Thyroid gland (tissue), 4 donors: Measurements from ENCODE around the gene MDM2. TPM values are rescaled to one million over a fixed set of nuclear protein-coding genes. Genes with fewer than 3 reads are reported as not detected.
"Not testable (repeated sequence)": the region's sequence is repeated elsewhere in the genome, so short reads cannot be mapped to it uniquely, and the experiment has no call there.

Experiments used
- DNase-seq, 2 donors: peaks; one replicate each; pipeline ENCODE4 v3.0.0-alpha.2; 2019
- H3K27ac ChIP-seq, 3 donors: fragments of 200-600 bp; sonication (generic); 1 replicate in 2 of 3; 2 replicates in 1 of 3; pipeline ENCODE4 v1.5.1; 2016 to 2019; ENCODE audit warnings: mild to moderate bottlenecking in 1 of 3, moderate library complexity in 1 of 3
- H3K27me3 ChIP-seq: fragments of 200-600 bp; sonication (generic); one replicate; pipeline ENCODE4 v1.5.1; 2019
- H3K36me3 ChIP-seq, 2 donors: fragments of 200-600 bp; sonication (generic); one replicate each; pipeline ENCODE4 v1.5.1; 2016 to 2019
- H3K4me1 ChIP-seq, 2 donors: fragments of 200-600 bp; sonication (generic); one replicate each; pipeline ENCODE4 v1.5.1; 2017 to 2019
- H3K4me3 ChIP-seq, 3 donors: fragments of 200-600 bp; sonication (generic); replicated peaks in 1 of 3; 1 replicate in 2 of 3; 2 replicates in 1 of 3; pipeline ENCODE4 v1.5.1; 2016; ENCODE audit warnings: mild to moderate bottlenecking in 1 of 3
- H3K9me3 ChIP-seq: fragments of 200-600 bp; sonication (generic); one replicate; pipeline ENCODE4 v1.5.1; 2017
- POLR2A ChIP-seq, 2 donors: fragments of 450-650 bp; IDR thresholded peaks; one replicate each; pipeline ENCODE4 v1.6.1; 2017; ENCODE audit warnings: antibody characterized with exemption in 2 of 2, mild to moderate bottlenecking in 2 of 2, moderate library complexity in 1 of 2
- WGBS, 2 donors: methylation state at CpG; one replicate each; pipeline ENCODE4 v1.1.5; 2017; 5-methylcytosine and 5-hydroxymethylcytosine counted together
- intact Hi-C: fragments of 100-400 bp; cut with DNase I; formaldehyde crosslinking; loops from one replicate; pipeline ENCODE4 v1.15.1; 2023
- total RNA-seq, 4 donors: library from RNA; depleted of rRNA; stranded (reverse); fragments of >200 nt; gene quantifications; one replicate each; pipeline ENCODE4 v1.2.3, GENCODE V29; 2016
- TF ChIP-seq, protein P1 (sequence below), 6 experiments: fragments of 200-600 bp in 3 of 6; fragments of 450-650 bp in 3 of 6; sonication (generic) in 3 of 6; IDR thresholded peaks; one replicate each; pipeline ENCODE4 v1.5.1; 2016 to 2019; ENCODE audit warnings: antibody characterized with exemption in 6 of 6, mild to moderate bottlenecking in 2 of 6, inconsistent platforms in 1 of 6, moderate library complexity in 1 of 6

The MDM2 gene
- total RNA-seq, 4 donors from 2014 or later = 56.7 to 124 (median 91.6) TPM

DNA sequence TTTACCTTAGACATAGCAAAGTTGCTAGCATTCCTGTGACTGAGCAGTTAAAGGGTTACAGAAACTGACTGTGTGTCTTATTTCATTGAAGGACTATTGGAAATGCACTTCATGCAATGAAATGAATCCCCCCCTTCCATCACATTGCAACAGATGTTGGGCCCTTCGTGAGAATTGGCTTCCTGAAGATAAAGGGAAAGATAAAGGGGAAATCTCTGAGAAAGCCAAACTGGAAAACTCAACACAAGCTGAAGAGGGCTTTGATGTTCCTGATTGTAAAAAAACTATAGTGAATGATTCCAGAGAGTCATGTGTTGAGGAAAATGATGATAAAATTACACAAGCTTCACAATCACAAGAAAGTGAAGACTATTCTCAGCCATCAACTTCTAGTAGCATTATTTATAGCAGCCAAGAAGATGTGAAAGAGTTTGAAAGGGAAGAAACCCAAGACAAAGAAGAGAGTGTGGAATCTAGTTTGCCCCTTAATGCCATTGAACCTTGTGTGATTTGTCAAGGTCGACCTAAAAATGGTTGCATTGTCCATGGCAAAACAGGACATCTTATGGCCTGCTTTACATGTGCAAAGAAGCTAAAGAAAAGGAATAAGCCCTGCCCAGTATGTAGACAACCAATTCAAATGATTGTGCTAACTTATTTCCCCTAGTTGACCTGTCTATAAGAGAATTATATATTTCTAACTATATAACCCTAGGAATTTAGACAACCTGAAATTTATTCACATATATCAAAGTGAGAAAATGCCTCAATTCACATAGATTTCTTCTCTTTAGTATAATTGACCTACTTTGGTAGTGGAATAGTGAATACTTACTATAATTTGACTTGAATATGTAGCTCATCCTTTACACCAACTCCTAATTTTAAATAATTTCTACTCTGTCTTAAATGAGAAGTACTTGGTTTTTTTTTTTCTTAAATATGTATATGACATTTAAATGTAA, 31.5 kb downstream of the MDM2 start:
- no peak overlapping the region for H3K27ac ChIP-seq
- no peaks in the 10 kb centered on the region for H3K9me3 ChIP-seq
- TF ChIP-seq POLR2A (IDR thresholded peaks at IDR 0.05) = no peak
- TF ChIP-seq, protein P1, sequence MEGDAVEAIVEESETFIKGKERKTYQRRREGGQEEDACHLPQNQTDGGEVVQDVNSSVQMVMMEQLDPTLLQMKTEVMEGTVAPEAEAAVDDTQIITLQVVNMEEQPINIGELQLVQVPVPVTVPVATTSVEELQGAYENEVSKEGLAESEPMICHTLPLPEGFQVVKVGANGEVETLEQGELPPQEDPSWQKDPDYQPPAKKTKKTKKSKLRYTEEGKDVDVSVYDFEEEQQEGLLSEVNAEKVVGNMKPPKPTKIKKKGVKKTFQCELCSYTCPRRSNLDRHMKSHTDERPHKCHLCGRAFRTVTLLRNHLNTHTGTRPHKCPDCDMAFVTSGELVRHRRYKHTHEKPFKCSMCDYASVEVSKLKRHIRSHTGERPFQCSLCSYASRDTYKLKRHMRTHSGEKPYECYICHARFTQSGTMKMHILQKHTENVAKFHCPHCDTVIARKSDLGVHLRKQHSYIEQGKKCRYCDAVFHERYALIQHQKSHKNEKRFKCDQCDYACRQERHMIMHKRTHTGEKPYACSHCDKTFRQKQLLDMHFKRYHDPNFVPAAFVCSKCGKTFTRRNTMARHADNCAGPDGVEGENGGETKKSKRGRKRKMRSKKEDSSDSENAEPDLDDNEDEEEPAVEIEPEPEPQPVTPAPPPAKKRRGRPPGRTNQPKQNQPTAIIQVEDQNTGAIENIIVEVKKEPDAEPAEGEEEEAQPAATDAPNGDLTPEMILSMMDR (IDR thresholded peaks at IDR 0.05) = no peak
- 75 to 78% methylated on average over 2 of the region's 2 CpGs for WGBS, 2 donors
- H3K4me3 ChIP-seq = no peak overlapping the region
- DNase-seq = no peak
- peaks cover 26 to 47% of the 10 kb centered on the region in 2 donors for H3K36me3 ChIP-seq
- peaks cover 0 to 16% of the 10 kb centered on the region in 2 donors for H3K4me1 ChIP-seq
- no peaks in the 10 kb centered on the region for H3K27me3 ChIP-seq
- intact Hi-C loops = no loop called here

DNA sequence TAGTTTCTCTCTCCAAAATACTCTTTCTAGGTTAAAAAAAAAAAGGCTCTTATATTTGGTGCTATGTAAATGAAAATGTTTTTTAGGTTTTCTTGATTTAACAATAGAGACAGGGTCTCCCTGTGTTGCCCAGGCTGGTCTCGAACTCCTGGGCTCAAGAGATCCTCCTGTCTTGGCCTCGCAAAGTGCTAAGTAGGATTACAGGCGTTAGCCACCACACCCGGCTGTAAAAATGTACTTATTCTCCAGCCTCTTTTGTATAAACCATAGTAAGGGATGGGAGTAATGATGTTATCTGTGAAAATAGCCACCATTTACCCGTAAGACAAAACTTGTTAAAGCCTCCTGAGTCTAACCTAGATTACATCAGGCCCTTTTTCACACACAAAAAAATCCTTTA, 33.2 kb downstream of the MDM2 start:
- H3K27ac ChIP-seq, H3K4me3 ChIP-seq, intact Hi-C loops, DNase-seq, H3K27me3 ChIP-seq, H3K9me3 ChIP-seq: not testable (repeated sequence)
- WGBS, 2 donors = 96 to 98% methylated on average over 5 of the region's 5 CpGs
- Histone ChIP-seq H3K4me1 (peaks cover 6 to 20% of the 10 kb centered on the region in 2 donors), H3K36me3 (peaks cover 26 to 47% of the 10 kb centered on the region in 2 donors)

DNA sequence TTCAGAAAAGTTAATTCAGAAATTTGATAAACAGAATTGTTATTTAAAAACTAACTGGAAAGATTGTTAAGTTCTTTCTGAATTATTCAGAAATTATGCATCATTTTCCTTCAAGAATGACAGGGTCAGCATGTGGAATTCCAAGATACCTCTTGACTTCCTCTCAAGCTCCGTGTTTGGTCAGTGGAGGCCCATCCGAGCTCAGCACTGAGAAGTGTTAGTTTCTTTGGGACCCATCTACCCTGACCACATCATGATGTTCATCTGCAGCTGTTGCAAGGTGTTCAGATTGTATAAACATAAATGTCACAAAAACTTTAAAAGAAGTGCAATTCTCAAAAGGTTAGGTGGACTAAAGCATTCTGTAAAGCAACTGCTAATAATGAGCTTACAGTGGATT, 33.7 kb downstream of the MDM2 start:
- H3K4me1 ChIP-seq = peaks cover 6 to 20% of the 10 kb centered on the region in 2 donors
- no peaks in the 10 kb centered on the region for H3K27me3 ChIP-seq
- H3K27ac ChIP-seq = no peak overlapping the region
- intact Hi-C loops = no loop called here
- no peak overlapping the region for H3K4me3 ChIP-seq
- peaks cover 26 to 47% of the 10 kb centered on the region in 2 donors for H3K36me3 ChIP-seq
- TF ChIP-seq POLR2A (IDR thresholded peaks at IDR 0.05) = no peak
- TF ChIP-seq, protein P1 (IDR thresholded peaks at IDR 0.05) = no peak
- WGBS, 2 donors = 65 to 67% methylated on average over 2 of the region's 2 CpGs
- DNase-seq = no peak
- H3K9me3 ChIP-seq = no peaks in the 10 kb centered on the region

DNA sequence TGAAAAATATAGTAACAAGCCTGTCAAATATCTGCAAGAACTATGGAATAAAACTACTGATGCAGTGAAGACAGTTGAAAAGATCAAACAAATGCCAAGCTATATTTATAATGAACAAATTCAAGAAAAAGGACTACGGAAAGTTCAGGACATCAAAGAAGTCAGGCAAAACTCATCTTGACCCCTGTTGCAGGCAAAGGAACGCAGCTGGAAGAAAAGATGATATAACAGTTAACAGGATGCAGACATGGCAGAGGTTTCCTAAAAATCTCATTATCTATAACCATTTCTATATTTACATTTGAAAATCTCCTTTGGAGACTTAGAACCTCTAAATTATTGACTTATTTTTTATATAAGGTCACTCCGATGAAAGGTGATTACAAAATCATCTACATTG, 34.1 kb downstream of the MDM2 start:
- Histone ChIP-seq H3K27ac (no peak overlapping the region), H3K4me3 (no peak overlapping the region), H3K27me3 (no peaks in the 10 kb centered on the region), H3K36me3 (peaks cover 24 to 44% of the 10 kb centered on the region in 2 donors), H3K9me3 (no peaks in the 10 kb centered on the region), H3K4me1 (peaks cover 6 to 20% of the 10 kb centered on the region in 2 donors)
- intact Hi-C loops = no loop called here
- no peak for DNase-seq
- TF ChIP-seq, protein P1 (IDR thresholded peaks at IDR 0.05) = no peak
- no peak for TF ChIP-seq POLR2A (IDR thresholded peaks at IDR 0.05)
- WGBS, 2 donors = 97 to 98% methylated on average over 3 of the region's 3 CpGs

DNA sequence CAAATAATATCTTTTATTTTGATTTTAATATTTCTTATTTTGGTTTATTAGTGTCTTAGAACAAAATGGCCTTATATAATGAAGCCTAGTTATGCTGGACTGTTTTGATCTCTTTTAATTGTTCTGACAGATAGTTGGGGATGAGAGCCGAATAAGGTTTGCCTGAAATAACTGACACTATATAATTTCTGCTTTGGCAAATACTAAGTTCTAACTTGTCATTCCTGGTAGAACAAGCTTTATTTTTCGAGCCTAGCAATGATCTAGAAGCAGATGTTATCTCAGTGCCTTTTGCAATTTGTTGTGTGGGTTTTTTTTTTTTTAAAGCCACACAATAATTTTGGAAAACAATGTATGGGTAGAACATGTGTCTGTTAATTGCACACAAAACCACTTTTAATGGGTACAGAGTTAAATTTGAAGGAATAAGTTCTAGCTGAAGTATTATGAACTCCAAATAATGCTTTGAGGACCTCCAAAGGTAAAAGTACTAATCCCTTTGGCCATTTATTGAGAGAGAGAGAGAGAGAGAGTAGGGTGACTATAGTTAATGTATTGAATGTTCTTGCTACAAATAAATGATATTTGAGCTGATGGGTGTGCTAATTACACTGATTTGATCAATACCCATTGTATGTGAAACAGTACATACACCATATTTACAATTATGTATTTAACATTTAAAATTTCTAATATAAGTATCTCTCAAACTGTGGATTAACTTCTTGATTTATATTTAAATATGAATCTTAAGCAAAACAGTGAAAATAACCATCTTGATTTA, 35.0 kb downstream of the MDM2 start:
- TF ChIP-seq, protein P1 (IDR thresholded peaks at IDR 0.05) = no peak
- TF ChIP-seq POLR2A (IDR thresholded peaks at IDR 0.05) = no peak
- no peaks in the 10 kb centered on the region for H3K27me3 ChIP-seq
- no peaks in the 10 kb centered on the region for H3K9me3 ChIP-seq
- intact Hi-C loops = no loop called here
- H3K36me3 ChIP-seq = peaks cover 15 to 36% of the 10 kb centered on the region in 2 donors
- H3K4me3 ChIP-seq = no peak overlapping the region
- peaks cover 6 to 20% of the 10 kb centered on the region in 2 donors for H3K4me1 ChIP-seq
- 52 to 63% methylated on average over 2 of the region's 2 CpGs for WGBS, 2 donors
- H3K27ac ChIP-seq = peak overlapping the region in 1 of 3 donors; percentile 24
- no peak for DNase-seq
